SKM-1 (cell line): Measurements from ENCODE around the gene ZNF202.
A peak's percentile ranks its signal among the peaks of the same experiment; 100 is the strongest.
"Not testable (repeated sequence)": the region's sequence is repeated elsewhere in the genome, so short reads cannot be mapped to it uniquely, and the experiment has no call there.

Experiments
- DNase-seq: peaks from one replicate; lab custom pipeline; 2025; ENCODE audit not compliant: unreplicated experiment; lab: John Stamatoyannopoulos, UW

ZNF202 gene

GRCh38 chr11:123741159-123742030 lies at the start of gene ZNF202:
Gene ZNF202 (minus strand): TSS chr11:123741660. CDS start chr11:123730888, 10,772 bp downstream.
- peak; percentile 74 for DNase-seq

DNA sequence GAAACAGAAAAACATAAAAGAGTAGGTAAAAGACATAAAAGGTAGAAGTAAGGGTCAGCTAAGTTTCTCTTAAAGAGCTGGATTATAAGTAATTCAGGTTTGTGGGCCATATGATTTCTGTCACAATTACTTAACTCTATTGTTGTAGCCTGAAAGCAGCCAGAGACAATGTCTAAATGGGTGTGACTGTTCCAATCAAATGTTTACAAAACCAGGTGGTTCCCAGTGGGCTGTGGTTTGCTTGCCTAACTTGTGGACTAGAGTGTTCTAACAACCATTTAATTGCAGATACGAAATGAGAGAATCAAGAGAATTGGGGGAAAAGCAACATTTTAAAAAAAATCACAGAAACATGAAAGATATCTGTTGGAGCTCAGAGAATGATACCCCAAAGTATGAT lies 42.1 kb upstream of the ZNF202 start:
- no peak for DNase-seq

- no peak for DNase-seq
Measured at GRCh38 chr11:123778511-123778910, 37.1 kb upstream of the ZNF202 start.

DNA sequence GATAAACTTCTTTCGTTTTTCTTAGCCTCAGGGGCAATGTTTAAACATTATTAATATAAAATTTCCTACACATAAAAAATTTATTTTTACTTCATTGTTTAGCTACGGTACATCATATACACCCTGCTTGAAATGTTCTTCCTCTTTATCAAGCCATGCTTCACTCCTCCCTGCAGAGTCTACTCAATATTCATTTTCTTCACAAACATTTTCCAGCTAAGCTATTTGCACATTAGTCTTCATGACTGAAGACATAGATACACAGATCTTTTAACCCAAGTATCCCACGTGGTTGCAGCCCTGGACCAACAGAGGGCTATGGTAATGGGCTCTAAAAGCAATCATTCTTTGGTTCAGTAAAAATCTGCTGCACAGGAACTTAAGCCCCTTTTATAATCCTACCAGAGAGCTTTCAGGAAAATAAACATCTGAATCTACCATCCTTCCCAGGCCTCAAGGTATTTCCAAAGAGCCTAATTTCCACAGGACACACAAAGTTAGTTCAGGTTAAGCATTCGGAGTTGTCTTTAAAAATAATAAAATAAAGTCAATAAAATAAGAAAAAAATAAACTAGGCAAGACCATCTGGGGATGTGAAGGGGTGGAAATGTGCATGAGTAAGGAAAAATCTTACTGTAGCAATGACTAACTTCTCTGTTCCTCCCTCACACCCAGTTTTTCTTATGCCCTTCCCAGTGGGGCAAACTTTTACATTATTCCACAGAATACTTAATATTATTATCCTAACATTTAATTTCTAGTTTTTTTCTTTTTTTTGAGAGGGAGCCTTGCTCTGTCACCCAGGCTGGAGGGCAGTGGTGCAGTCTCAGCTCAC lies 34.5 kb upstream of the ZNF202 start:
- no peak for DNase-seq

GRCh38 chr11:123775289-123775688 lies 33.8 kb upstream of the ZNF202 start:
- DNase-seq: no peak

- no peak for DNase-seq
Measured at GRCh38 chr11:123773959-123774358, 32.5 kb upstream of the ZNF202 start.

GRCh38 chr11:123773026-123773425 lies 31.6 kb upstream of the ZNF202 start:
- DNase-seq: no peak

GRCh38 chr11:123771664-123772063 lies 30.2 kb upstream of the ZNF202 start:
- no peak for DNase-seq

DNA sequence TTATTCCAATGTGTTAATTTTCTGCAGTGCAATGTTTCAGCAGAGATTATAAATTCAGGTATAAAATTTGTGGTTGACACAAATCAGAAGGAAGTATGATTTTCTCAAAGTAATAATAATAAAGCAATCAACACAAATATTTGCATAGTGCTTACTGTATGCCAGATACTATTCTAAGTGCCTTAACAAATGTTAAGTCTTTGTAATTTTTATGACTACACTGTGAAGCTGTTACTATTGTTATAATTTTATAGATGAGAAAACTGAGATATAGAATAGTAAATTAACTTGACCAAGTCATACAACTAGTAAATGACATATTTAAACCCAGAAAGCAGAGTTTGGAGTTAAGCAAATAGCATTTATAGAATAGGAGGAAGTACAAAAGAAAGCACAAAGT lies 29.3 kb upstream of the ZNF202 start:
- DNase-seq: no peak

GRCh38 chr11:123765601-123766000 lies 24.1 kb upstream of the ZNF202 start:
- DNase-seq: no peak

DNA sequence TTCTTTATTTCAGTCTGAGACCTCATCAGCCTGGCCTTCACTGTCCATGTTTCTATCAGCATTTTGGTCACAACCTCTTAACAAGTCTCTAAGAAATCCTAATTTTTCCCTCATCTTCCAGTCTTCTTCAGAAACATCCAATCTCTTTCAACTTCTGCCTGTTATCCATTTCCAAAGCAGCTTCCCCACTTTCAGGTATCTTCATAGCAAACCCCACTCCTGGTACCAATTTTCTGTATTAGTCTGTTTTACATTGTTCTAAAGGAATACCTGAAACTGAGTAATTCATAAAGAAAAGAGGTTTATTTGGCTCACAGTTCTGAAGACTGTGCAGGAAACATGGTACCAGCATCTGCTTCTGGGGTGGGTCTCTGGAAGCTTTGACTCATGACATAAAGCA lies 21.0 kb upstream of the ZNF202 start:
- no peak for DNase-seq

DNA sequence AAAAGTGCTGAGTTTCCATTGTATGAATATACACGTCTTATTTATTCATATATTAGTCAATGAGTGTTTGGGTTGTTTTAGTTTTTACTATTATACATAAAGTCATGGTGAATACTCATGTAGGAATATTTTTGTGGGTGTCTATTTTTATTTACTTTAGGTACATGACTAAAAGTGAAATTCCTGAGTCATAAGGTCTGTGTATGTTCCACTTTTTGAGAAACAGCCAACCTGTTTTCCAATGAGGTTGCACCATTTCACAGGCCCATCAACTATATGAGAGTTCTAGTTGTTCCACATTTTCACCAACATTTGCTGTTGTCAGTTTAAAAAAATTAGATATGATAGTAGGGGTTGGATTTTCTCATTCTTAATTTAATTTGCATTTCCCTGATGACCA lies 19.4 kb upstream of the ZNF202 start:
- no peak for DNase-seq

- DNase-seq: no peak
Measured at GRCh38 chr11:123757976-123758375, 16.5 kb upstream of the ZNF202 start.

GRCh38 chr11:123755813-123756212 lies 14.4 kb upstream of the ZNF202 start:
- DNase-seq: no peak

DNA sequence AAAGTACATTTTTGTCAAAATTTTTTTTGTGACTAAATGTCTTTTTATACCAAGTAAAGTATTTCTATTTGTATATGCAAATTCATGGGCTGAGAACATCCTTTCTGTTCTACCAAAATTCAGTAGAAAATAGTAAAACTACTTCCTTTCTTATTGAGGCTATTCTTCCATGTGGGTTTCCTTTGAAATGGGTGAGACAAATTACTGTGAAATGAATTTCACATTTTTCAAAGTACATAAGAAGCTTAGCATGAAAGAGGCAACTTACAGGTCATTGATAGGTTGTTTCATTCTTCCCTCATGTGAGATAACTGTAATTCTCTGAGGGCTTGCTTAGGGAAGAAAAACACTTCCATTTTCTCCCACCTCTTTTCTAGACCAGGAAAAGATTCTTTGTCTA lies 13.9 kb upstream of the ZNF202 start:
- DNase-seq: no peak

DNA sequence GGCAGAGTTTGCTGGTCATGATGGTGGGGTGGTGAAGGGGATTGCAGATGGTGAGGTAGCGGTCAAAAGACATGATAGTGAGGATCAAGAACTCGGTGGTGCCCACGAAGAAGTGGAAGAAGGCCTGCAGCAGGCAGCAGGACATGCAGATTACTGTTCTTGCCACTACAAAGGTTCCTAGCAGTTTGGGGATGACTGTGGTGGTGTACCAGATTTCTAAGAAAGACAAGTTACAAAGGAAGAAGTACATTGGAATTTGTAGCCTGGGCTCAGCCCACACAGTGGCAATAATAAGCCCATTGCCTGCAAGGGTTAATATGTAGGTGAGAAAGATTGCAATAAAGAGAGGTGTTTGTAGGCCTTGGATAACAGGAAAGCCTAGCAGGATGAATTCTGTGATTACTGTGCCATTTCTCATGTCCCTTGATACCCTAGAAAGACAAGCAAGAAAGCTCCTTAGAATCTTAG lies 12.7 kb upstream of the ZNF202 start, which contains the start of gene OR6X1:
Gene OR6X1 (minus strand): TSS at position 418 of the 468 bp plus-strand sequence. CDS start 0 bp downstream, at position 418.
- DNase-seq: no peak

DNA sequence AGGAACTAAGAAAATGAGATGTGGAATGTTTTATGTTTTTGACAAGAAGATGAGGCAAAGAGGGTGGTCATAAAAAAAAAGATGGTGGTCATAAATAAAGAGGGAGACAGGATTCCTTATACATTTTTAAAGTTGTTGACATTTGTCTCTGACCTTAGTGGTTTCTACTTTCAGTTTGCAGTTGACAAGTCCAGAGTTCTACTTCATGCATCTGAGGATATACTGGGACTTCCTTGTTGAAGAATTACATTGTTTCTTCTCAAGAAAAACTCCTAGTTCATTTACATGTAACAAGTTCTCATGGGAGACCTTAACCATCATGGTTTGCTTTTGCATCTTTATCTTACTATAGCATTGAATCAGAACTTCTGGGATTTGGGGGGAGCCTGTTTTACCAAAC lies 11.7 kb upstream of the ZNF202 start:
- DNase-seq: no peak

- no peak for DNase-seq
Measured at GRCh38 chr11:123751781-123752180, 10.3 kb upstream of the ZNF202 start.

DNA sequence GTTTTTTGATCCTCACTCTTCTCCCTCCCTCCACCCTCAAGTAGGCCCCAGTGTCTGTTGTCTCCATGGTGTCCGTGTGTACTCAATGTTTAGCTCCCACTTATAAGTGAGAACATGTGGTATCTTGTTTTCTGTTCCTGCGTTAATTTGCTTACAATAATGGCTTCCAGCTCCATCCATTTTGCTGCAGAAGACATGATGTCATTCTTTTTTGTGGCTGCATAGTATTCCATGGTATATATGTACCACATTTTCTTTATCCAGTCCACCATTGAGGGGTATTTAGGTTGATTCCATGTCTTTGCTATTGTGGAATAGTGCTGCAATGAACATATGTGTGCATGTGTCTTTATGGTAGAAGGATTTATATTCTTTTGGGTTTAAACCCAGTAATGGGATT lies 6.9 kb upstream of the ZNF202 start:
- not testable (repeated sequence) for DNase-seq

DNA sequence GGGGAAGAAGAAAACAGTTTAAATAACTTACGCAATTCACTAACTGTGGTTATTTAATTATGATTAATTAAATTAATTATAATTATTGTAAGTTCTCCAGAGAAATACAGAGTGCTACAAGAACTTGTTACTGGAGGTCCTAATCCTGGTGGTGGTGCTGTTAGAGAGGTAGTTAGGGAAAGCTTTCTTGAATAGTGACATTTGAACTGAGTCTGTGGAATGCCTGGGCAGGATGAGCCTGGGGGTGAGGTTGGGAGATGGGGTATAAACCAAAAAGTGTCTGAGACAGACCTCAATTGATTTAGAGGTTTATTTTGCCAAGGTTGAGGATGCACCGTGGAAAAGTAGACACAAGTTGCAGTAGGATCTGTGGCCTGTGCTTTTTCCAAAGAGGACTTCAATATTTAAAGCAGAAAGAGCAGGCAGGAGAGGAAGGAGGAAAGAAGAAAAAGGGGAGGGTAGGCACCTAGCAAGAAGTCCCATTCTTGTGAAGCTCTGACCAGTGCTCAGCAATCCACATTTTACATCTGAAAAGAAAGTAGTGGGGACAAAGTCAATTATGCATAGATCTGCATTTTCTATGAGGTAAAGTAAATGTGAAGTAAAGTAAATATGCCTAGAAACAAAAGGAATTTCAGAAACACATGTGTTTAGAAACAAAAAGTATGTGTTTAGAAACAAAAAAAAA lies 4.4 kb upstream of the ZNF202 start:
- DNase-seq: no peak

DNA sequence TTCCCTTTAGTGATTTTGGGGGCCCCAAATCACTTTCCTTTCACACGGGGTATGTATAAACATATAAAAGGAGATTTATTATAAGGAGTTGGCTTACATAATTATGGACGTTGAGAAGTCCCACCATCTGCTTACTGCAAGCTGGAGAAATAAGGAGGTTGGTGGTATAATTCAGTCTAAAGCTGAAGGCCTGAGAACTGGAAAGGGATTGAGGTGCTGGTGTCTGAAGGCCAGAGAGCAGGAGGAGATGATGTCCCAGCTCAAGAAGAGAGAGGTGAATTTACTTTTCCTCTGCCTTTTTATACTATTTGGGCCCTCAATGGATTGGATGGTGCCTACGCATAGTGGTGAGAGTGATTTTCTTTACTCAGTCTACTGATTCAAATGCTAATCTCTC lies 1.3 kb upstream of the ZNF202 start:
- DNase-seq: no peak
